ENCODE measurements around the gene NQO2.

Gene NQO2, protein sequence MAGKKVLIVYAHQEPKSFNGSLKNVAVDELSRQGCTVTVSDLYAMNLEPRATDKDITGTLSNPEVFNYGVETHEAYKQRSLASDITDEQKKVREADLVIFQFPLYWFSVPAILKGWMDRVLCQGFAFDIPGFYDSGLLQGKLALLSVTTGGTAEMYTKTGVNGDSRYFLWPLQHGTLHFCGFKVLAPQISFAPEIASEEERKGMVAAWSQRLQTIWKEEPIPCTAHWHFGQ

DNA sequence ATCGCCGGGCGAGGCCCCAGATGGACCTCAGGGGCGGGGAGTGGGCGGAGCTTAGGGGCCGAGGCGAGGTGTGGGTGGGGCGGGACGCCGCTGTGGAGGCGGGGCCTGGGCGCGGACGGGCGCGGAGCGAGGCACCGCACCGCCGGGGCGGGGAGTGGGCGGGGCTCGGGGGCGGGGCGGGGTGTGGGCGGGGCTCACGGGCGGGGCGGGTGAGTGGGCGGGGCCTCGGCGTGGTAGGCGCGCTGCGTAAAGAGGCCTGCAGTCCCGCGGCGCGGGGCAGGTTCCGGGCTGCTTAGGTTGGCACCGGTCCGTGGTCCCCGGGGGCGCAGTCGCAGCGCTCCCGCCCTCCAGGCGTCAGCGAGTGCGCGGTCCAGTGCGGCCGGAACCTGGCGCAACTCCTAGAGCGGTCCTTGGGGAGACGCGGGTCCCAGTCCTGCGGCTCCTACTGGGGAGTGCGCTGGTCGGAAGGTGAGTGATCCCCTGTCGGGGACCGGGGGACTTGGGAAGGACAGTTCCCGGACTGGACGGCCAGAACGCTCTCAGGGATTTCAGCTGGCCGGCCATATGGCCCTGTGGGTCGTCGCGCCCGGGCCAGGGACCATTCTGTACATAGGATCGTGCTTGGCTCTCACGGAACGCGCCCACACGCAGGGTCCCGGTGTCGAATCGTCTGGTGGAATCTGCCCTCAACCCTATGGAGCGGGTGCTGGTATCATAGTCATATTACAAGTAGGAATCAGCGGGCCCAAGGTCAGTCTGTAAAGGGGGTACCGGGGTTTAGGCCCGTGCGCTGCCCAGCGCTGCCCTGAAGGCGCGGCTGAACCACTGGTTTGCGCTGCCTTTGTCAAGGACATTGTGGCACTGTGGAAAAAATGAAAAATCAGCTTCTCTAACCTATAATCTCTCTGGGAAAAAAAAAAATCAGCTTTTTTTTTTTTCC is at the start of gene NQO2:
NQO2 (plus strand) TSS at position 277 of the 940 bp plus-strand sequence. CDS start 6,659 bp downstream, outside the sequence.
- DNase-seq: peak; percentile 79 to 91

DNA sequence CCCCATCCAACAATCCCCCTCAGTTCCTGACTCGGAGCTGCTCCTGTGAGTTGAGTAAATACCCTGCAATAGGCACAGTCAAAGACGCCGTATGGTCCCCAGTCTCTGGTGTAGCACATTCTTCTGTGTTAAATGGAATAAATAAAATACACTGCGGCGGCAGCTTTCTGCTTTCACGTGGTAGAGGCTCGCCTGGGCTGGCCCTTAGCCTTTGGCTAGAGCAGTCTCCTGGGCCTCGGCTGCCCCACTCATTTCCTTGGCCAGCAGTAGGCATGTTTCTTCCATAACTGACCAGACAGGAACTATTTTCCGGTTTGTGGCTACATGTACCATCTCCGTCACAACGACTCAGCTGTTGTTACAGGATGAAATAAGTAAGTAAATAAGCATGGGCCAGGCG is 49.0 kb upstream of the NQO2 start:
- DNase-seq: no peak

DNA sequence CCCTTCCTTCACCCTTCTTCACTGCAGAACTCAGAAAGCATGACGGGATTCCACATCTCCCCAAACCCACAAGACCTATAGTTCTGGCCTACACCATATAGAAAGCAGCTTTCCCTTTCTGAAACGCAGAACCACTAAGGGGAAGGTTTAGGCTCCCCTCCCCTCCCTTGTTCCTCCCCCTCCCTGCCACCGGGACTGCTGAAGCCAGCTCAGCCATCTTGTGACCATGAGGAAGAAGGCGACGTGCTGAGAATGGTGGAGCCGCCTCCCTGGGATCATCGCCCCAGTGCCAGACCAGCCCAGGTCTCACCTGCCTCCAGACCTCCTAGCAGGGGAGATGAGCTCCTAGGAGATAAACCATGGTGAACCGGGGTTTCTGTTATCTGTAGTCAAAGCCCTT is 48.0 kb upstream of the NQO2 start:
- peak in 1 of 2 donors; percentile 29 for DNase-seq

DNA sequence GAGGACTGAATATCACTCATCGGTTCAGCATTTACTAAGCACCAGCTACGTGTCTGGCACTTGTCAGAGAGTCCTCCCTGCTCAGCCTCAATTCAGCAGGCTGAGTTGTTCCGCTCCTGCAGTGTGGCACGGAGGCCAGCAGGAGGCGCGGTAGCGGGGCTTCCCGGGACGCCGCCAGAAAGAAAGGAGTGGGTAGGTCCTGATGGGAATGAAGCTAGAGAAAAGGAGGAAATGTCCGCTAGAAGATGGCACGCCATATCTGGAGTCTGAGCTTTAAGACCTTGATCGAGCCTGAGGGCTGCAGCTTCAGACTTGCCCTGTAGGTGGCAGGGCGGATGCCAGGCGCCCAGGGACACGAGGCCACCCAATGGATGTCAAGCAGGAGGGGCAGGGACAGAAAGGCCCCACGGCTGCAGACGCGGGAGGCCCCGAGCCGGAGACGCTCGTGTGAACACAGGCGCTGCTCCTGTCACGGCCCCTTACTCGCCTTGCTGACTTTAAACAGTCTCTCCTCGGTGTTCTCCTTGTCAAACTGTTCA is 47.1 kb upstream of the NQO2 start:
- DNase-seq: peak; percentile 57 to 67

DNA sequence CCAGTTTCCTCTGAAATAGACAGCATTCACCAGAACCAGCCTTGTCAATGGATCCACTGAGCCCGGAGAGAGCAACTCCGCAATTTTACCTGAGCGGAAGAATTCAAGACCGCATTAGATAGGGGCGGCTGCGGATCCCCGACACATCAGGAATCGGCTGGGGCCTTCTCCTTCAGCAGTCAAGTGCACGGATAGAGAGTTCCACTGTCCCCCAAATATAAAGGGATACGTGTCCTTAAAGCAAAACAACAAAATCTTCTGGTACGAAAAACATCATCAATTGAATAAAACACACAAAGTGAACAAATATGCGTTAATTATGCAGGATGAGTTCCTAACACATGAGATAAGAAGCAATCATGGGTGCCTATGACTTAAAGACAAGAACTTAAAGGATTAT is 46.6 kb upstream of the NQO2 start:
- no peak for DNase-seq

DNA sequence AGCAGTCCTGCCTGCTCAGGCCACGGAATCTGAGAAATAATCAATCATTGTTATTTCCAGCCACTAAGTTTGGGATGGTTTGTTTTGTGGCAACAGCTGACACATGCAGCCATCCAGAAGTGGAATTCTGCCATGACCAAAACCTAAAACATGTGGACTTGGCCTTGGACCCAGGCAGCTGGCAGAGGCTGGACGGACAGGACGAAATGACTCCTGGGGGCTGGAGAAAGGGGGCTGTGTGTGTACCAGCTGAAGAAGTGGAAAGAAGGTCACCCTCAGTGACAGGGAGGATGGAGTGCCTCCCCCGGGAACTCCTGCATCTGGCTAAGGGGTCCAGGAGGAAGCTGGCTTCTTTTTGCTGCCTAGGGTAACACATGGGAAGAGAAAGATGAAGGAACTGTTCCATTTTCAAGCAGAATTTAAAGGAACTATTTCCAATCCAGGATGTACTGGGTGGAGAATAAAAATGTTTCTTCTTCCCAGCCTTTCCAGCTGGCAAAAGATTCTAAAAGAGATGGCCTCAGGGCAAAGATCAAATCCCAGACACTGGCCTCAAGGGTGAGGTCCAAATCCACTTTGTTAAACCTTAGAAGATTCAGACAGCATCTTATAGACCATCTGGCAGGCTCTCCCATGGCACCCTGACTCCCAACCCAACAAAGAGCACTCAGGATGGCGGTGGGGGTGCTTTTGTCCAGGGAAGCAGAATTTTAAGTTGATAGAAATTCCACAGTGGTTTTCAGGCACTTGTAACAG is 42.6 kb upstream of the NQO2 start:
- no peak for DNase-seq

DNA sequence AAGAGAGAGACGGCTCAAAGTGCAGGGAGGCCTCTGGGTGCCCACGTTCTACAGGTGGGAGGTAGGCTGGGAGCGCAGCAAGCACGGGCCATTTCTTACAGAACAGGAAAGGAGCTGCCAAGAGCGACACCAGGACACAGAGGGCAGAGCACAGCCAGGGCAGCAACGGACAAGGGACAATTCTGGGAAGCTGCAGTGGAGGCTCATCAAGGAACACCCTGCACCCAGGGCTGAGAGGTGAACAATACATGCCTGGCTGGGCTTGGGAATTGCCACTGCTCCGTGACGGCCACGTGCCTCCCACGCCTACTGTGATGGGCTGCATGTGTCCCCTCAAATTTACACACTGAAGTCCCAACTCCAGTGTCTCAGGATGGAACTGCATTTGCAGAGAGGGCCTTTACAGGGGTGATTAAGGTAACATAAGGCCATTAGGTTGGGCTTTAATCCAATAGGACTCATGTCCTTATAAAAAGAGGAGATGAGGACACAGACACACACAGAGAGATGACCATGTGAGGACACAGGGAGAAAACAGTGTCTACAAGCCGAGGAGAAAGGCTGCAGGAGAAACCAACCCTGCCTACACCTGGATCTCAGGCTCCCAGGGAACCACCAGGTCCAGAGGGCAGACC is 41.9 kb upstream of the NQO2 start:
- DNase-seq: no peak

DNA sequence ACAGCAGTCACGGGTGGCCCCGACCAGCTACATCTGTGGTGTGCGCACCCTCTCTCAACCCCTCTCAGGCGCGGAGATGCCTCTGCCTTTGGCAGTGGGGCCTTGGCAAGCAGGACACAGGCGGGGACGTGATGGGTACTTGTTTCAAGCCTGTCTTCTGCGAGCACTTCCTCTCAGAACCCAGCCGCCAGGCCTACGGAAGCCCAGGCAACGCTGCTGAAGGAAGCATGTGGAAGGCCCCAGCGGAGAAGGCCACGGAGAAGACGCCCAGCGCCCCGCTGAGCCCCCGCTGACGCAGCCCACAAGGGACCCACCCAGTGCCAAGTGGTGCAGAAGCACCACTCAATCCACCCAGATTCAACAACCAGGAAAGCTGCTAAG is 41.4 kb upstream of the NQO2 start:
- no peak for DNase-seq

DNA sequence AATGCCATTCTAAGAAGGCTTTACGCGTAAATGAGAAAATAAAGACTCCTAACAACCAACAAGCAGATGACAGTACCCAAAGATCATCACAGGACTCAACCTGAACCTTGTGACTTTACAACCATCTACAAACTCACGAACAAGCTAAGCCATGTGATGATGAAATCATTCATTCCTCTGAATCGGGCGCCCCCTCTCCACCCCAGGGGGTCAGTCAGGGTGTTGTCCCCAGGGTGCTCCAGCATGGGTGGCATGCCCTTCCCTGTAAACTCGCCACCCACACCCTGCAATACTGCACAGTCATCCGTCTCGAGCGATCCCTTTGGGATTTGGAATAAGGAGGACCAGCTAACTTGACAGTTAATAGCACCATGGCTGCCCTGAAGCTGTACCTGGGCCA is 40.9 kb upstream of the NQO2 start:
- DNase-seq: no peak

DNA sequence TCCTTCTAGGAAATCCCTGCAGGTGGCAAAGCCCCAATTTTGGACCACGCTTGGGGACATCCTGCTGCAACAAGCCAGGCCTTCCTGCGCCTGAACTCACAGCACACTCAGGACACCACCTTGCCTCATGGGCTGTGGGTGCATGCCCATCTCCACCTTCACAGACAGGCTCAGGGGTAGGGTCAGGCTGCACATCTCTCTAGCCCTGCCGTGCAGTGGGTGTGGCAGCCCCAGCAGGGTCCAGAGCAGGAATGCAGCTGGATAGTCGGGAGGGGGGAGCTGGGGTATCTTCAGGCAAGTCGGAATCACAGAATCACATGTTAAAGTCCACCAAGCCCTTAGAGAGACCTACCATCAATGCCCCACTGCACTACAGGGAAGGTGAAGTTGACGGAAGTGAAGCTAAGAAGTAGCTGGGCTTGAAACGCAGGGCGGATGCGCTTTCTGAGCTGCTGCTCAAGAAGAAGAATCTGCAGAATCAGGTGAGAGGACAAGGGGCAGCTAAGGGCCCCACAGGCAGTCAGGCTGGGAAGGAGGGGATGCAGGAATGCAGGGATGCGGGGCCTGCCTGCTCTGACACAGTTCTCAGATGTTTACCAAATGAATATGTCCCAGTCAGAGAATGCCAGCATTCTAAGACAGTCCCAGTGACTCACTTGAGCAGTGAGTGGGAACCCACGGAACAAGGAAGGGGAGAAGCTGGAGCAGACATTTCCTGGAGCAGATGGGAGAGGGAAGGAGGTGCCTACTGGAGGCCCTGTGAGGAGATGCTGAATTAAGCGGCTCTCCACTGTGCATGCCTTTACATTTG is 39.6 kb upstream of the NQO2 start:
- DNase-seq: no peak

DNA sequence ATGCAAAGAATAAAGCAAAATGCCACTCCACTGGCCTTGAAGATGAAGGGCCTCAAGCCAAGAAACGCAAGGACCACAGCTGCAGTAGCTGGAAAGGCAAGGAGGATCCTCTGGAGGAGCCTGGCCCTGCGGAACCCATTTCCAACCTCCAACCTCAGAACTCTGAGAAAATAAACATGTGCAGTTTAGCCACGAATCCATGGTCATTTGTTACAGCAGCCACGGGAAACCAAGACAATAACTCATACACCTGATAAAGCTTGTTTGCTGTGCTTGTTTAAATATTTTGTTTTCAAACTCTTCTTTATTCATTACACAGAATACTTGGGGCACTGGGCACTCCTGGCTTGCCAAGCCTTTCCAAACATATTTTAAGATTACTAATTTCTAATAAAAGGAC is 38.8 kb upstream of the NQO2 start:
- no peak for DNase-seq

DNA sequence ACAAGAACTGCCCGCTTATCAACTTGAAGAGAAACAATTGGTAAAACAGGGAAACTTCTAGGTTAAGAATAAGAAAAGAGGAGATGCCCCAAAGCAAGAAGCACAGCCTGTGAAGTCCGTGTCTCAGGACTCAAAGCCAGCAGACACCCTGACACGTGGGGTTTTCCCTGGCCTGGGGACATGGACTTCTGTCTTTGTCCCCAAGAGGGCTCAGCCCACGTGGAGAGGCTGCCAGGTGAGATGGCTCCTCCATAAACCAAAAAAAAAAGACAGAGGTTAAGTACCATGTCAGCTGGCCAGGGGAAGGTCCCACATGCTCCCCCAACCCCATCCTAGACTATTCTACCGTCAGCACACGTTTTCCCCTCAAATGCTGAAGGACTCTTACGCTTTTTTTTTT is 38.2 kb upstream of the NQO2 start:
- DNase-seq: no peak

DNA sequence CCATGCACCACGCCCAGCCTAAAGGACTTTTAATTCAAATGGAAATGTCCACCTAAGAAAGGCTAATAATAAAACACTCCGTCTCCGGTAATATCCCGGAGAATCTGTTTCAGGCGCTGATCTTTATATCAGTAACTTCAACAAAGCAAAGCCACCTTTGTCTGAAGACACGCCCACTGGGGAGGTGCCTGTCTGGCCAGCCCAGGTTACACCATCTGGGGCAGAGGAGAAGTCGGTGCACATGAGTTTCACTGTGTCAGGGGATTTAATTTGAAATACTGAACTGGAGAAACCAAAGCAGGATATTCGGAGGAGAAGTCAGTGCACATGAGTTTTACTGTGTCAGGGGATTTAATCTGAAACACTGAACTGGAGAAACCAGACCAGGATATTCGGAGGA is 37.7 kb upstream of the NQO2 start:
- DNase-seq: no peak

DNA sequence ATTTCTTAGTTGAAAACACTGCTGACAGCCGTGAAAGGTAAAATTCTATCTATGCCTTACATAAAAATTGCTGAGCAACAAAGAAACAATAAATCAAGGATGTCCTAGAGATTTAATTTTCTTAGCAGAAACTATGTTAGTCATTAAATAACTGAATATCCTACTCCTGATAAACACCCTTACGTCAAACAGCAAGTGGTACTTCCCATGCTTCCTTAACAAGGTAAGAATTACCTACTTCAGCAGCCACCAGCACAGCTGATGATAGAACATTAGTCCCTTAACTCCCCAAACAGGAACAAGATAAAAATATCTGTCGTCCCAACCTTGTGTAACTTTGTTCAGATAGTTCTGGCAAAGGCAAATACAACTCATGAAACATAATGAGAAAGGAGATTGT is 37.1 kb upstream of the NQO2 start:
- no peak for DNase-seq

DNA sequence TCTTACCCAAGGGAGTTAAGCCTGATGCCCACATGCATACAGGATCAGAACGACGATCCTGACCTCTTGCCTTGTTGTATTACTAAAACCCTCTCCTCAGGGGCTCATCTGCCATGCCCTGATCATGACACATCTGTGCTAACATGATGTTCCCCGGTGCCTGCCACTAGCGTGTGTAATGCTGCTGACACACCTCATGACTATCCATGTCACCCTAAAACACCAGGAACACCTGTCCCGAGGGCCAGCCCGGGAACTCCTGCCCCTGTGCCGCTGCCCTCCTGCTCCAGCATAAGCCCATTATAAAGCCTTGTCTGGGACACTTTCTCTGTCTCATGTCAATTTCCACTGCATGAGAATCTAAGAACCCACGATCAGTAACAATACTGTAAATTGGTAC is 35.9 kb upstream of the NQO2 start:
- DNase-seq: no peak

DNA sequence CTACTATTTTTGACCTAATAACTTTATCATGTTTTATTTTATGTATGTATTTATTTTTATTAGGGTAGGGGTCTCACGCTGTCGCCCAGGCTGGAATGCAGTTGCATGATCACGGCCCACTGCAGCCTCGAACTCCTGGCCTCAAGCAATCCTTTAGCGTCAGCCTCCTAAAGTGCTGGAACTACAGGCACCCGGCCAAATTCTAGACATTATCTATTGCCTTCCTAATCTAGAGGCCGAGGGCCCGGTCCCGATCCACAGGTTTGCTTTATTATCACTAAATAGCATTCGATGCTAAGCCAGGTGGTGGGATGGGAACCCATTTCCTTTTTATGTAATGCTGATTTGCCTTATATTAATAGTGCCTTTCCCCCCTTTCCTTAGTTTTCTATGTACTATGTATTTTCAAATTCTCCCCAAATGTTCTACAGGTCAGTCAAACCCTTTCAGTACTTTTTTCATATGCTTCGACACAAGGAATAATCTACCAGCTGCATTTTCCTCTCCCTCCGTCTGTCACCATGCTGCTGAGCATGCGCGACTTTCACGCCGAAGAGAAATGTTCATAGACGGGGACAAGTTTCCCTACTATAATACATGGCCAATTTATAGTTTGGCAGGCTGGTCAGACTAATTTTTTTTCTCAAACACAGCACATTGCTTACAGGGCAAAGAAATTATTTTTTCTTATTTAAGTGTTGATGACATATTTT is 34.7 kb upstream of the NQO2 start:
- DNase-seq: no peak

DNA sequence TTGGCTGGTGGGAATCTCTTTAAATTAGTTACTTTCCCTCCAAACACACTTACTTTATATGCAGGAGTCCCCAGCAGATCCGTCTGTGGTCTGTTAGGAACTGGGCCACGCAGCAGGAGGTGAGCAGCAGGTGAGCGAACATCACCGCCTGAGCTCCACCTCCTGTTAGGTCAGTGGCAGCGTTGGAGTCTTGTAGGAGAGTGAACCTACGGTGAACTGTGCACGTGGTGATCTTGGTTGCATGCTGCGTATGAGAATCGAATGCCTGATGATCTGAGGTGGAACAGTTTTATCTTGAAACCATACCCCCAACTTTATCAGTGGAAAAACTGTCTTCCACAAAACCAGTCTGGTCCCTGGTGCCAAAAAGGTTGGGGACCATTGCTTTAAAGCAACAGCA is 33.3 kb upstream of the NQO2 start:
- DNase-seq: no peak

DNA sequence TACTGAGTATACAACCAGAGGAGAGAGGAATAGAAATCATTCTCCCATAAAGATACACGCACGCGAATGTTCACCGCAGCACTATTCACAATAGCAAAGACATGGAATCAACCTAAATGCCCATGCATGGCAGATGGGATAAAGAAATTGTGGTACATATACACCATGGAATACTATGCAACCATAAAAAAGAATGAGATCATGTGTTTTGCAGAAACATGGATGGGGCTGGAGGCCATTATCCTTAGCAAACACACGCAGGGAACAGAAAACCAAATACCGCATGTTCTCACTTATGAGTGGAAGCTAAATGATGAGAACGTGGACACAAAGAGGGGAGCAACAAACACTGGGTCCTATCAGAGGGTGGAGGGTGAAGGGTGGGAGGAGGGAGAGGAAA is 31.8 kb upstream of the NQO2 start:
- no peak for DNase-seq

DNA sequence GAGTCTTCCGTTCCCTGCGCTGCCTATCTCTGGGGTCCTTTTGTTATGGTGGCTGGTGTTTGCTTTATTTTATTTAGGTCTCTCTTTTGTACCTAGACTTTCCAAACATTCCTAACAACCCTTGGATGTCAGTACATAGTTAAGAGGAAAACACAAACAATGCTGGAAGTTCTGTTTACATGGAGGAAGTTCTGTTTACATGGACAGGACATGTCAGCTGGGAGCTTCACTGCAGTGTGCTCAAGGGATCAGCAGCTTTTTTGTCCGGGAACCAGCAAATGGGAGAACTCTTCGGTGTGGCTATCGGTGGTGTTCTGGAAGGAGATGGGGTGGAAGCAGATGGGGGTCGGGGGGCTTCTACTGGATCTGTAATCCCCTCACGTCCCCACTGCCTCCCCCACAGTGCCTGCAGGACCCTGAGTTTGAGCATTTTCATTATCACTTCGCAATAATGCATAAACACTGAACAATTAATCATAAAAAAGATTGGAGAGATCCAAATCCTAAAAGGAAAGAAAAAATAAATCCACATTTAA is 31.0 kb upstream of the NQO2 start:
- no peak for DNase-seq

DNA sequence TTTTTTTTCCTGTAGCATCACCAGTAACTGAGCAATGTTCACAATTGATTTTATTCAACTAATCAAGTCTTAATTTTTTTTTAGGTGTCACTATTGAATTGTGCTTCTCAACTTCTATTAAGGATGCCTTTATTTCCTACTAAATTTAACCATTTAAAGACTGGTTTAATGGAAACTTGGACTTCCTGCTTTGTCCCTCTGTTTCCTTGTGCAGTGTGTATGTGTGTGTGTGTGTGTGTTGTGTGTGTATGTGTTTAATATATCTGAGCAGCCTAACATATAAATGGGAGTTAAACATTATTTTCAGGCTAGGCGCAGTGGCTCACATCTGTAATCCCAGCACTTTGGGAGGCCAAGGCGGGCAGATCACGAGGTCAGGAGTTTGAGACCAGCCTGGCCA is 30.1 kb upstream of the NQO2 start:
- no peak for DNase-seq

Measured in hippocampal formation (tissue), 2 donors.